HepG2 (cell line): ENCODE data around the gene HES7. TPM values are rescaled to one million over a fixed set of nuclear protein-coding genes. Genes with fewer than 3 reads are reported as not detected.
A peak's percentile ranks its signal among the peaks of the same experiment; 100 is the strongest.

ENCODE experiments used
- FOXP1 ChIP-seq, 2 experiments: fragments of 450-650 bp in 1 of 2; IDR thresholded peaks; 2 replicates each; pipeline ENCODE4 v1.6.1; 2017 to 2018; ENCODE audit warnings: antibody characterized with exemption in 1 of 2
- HOXD1 ChIP-seq: sonication (generic); formaldehyde crosslinking; IDR thresholded peaks from 2 replicates; pipeline ENCODE4 v1.5.0; 2020; ENCODE audit warnings: missing genetic modification reagents
- JUND ChIP-seq: sonication (generic); formaldehyde crosslinking; IDR thresholded peaks from 2 replicates; pipeline ENCODE4 v1.8.0; 2022; ENCODE audit warnings: mild to moderate bottlenecking, missing genetic modification reagents
- KDM4B ChIP-seq: sonication (generic); formaldehyde crosslinking; IDR thresholded peaks from 2 replicates; pipeline ENCODE4 v1.4.0; 2020; ENCODE audit warnings: missing genetic modification reagents
- RBM39 ChIP-seq: fragments of 200-400 bp; formaldehyde crosslinking; IDR thresholded peaks from one replicate; pipeline ENCODE4 v1.6.1; 2018; ENCODE audit warnings: antibody characterized with exemption, mild to moderate bottlenecking, low read depth, low read length; ENCODE audit not compliant: poor library complexity, severe bottlenecking
- REL ChIP-seq: sonication (generic); formaldehyde crosslinking; conservative IDR thresholded peaks from 2 replicates; pipeline ENCODE4 v1.8.0; 2022; ENCODE audit warnings: mild to moderate bottlenecking, missing genetic modification reagents, moderate library complexity
- RFX5 ChIP-seq: IDR thresholded peaks from 2 replicates; pipeline ENCODE4 v1.6.1; 2011; ENCODE audit warnings: low read depth, low read length, improper control_type of control experiment
- SKI ChIP-seq: fragments of 450-650 bp; IDR thresholded peaks from one replicate; pipeline ENCODE4 v1.6.1; 2018; ENCODE audit warnings: mild to moderate bottlenecking; ENCODE audit not compliant: partially characterized antibody
- SMAD9 ChIP-seq: sonication (generic); formaldehyde crosslinking; IDR thresholded peaks from 2 replicates; pipeline ENCODE4 v1.5.1; 2020; ENCODE audit warnings: mild to moderate bottlenecking, missing genetic modification reagents
- SRSF4 ChIP-seq: fragments of 200-400 bp; formaldehyde crosslinking; IDR thresholded peaks from one replicate; pipeline ENCODE4 v1.6.1; 2018; ENCODE audit warnings: mild to moderate bottlenecking, low read depth, low read length, moderate library complexity; ENCODE audit not compliant: poor library complexity, severe bottlenecking
- TAF15 ChIP-seq: fragments of 200-400 bp; formaldehyde crosslinking; IDR thresholded peaks from one replicate; pipeline ENCODE4 v1.6.1; 2018; ENCODE audit warnings: mild to moderate bottlenecking, low read depth, low read length; ENCODE audit not compliant: poor library complexity, severe bottlenecking
- ZBTB7B ChIP-seq: sonication (generic); formaldehyde crosslinking; IDR thresholded peaks from 2 replicates; pipeline ENCODE4 v1.4.0; 2020; ENCODE audit warnings: missing genetic modification reagents
- ZMAT3 ChIP-seq: sonication (generic); formaldehyde crosslinking; conservative IDR thresholded peaks from 2 replicates; pipeline ENCODE4 v1.7.0; 2021; ENCODE audit warnings: missing genetic modification reagents
- ZNF205 ChIP-seq: IDR thresholded peaks from 2 replicates; pipeline ENCODE4 v1.6.1; 2018; ENCODE audit warnings: missing biosample characterization, missing genetic modification reagents
- polyA plus RNA-seq, 8 experiments: library from polyadenylated mRNA; depleted of rRNA in 3 of 8; stranded (reverse) in 7 of 8; unstranded in 1 of 8; fragments of >200 nt; fragmentation: Illumina TruSeq in 4 of 8; extraction: Trizol in 4 of 8; gene quantifications; 2 replicates each; pipeline versions ENCODE4 v1.2.1 to v1.2.3, GENCODE V29; 2011 to 2016; ENCODE audit warnings: low read depth in 4 of 8, missing spikeins in 1 of 8, mixed read lengths in 1 of 8; ENCODE audit not compliant: insufficient read depth in 1 of 8
- total RNA-seq, 5 experiments: library from RNA; depleted of rRNA; stranded (reverse); fragments of >200 nt; fragmentation: Illumina TruSeq; extraction: Trizol; gene quantifications; 2 replicates each; pipeline ENCODE4 v1.2.3, GENCODE V29; 2016; ENCODE audit warnings: low read depth in 1 of 5
- TF ChIP-seq, protein P1 (sequence below): IDR thresholded peaks from 2 replicates; pipeline ENCODE4 v1.6.1; 2016; ENCODE audit warnings: mild to moderate bottlenecking, missing biosample characterization, missing genetic modification reagents
- TF ChIP-seq, protein P2 (sequence below): sonication (generic); formaldehyde crosslinking; IDR thresholded peaks from 2 replicates; pipeline ENCODE4 v1.4.0; 2020; ENCODE audit warnings: missing genetic modification reagents; ENCODE audit errors: not compliant biosample characterization
- TF ChIP-seq, protein P3 (sequence below): IDR thresholded peaks from 2 replicates; pipeline ENCODE4 v1.6.1; 2016
- TF ChIP-seq, protein P4 (sequence below): sonication (generic); formaldehyde crosslinking; IDR thresholded peaks from 2 replicates; pipeline ENCODE4 v1.8.0; 2022; ENCODE audit warnings: missing genetic modification reagents, low read depth, mild to moderate bottlenecking, borderline replicate concordance
- TF ChIP-seq, protein P5 (sequence below): sonication (generic); formaldehyde crosslinking; conservative IDR thresholded peaks from 2 replicates; pipeline ENCODE4 v1.4.0; 2020; ENCODE audit warnings: missing genetic modification reagents
- TF ChIP-seq, protein P6 (sequence below): sonication (generic); formaldehyde crosslinking; IDR thresholded peaks from 2 replicates; pipeline ENCODE4 v1.4.0; 2020; ENCODE audit warnings: mild to moderate bottlenecking, missing genetic modification reagents
- TF ChIP-seq, protein P7 (sequence below): sonication (generic); IDR thresholded peaks from 2 replicates; pipeline ENCODE4 v1.6.1; 2016; ENCODE audit warnings: low read depth, borderline replicate concordance

Gene HES7
- total and polyA plus RNA-seq, 2 of the 13 experiments (the other 11 are each of a cell fraction or from before 2014, with no cell fraction given): not detected

DNA sequence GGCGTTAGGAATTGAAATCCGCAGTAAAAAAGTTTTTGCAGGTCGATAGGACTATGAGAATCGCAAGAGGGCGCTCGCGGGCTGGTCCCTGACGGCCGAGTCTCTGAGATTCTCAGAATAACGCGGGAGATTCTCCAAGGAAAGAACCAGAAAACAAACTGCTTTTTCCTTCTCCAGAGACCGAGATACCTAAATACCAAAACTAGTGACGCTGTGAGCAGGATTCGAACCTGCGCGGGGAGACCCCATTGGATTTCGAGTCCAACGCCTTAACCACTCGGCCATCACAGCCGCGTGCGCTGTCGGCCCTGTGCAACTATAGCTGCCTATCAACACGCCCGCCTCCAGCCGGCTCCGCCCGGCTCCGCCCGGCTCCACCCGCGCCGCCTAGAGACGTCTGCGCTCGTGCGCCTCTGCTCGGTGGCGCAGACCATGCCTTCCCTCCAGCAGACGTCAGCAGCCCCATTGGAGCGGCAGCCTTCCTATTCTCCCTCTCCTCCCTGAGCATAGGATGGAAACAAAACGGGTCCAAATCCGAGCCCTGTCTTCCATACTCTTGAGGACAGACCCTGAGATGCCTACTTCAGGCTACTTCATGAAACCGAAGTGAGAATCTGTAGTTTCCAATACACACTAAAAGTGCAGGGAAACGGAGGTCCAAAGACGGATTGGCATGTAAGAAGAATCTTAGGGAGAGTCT lies 14.9 kb upstream of the HES7 start (continued):
- TF ChIP-seq HOXD1: no peak
- no peak for TF ChIP-seq SRSF4
- TF ChIP-seq, protein P1, sequence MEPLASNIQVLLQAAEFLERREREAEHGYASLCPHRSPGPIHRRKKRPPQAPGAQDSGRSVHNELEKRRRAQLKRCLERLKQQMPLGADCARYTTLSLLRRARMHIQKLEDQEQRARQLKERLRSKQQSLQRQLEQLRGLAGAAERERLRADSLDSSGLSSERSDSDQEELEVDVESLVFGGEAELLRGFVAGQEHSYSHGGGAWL (CRISPR knock-in tag): peak; percentile 45; the same call in 1 of the 2 replicates
- TF ChIP-seq, protein P2, sequence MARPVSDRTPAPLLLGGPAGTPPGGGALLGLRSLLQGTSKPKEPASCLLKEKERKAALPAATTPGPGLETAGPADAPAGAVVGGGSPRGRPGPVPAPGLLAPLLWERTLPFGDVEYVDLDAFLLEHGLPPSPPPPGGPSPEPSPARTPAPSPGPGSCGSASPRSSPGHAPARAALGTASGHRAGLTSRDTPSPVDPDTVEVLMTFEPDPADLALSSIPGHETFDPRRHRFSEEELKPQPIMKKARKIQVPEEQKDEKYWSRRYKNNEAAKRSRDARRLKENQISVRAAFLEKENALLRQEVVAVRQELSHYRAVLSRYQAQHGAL: no peak
- TF ChIP-seq JUND (CRISPR knock-in tag): no peak
- peak; percentile 77; the same call in 1 of the 2 replicates for TF ChIP-seq ZBTB7B
- TF ChIP-seq ZNF205 (CRISPR knock-in tag): 0 out of 2 replicates have a peak, but pooled peaks have one; percentile 50
- peak; percentile 93 for TF ChIP-seq SKI
- no peak for TF ChIP-seq FOXP1 (IDR thresholded peaks at IDR 0.05)
- TF ChIP-seq FOXP1 (CRISPR knock-in tag; IDR thresholded peaks at IDR 0.05): 0 out of 2 replicates have a peak, but pooled peaks have one; percentile 11
- TF ChIP-seq REL (CRISPR knock-in tag): no peak
- peak; percentile 92 for TF ChIP-seq KDM4B
- peak; percentile 96 for TF ChIP-seq RBM39
- TF ChIP-seq RFX5: no peak
- TF ChIP-seq, protein P3, sequence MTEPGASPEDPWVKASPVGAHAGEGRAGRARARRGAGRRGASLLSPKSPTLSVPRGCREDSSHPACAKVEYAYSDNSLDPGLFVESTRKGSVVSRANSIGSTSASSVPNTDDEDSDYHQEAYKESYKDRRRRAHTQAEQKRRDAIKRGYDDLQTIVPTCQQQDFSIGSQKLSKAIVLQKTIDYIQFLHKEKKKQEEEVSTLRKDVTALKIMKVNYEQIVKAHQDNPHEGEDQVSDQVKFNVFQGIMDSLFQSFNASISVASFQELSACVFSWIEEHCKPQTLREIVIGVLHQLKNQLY: no peak
- TF ChIP-seq TAF15: no peak
- TF ChIP-seq ZMAT3: peak; percentile 51; the same call in 1 of the 2 replicates
- TF ChIP-seq, protein P4, sequence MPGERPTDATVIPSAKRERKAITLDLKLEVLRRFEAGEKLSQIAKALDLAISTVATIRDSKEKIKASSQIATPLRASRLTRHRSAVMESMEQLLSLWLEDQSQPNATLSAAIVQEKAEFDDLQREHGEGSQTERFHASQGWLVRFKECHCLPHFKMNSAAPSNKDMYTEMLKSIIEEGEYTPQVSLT (CRISPR knock-in tag): 0 out of 2 replicates have a peak, but pooled peaks have one; percentile 24
- TF ChIP-seq, protein P5, sequence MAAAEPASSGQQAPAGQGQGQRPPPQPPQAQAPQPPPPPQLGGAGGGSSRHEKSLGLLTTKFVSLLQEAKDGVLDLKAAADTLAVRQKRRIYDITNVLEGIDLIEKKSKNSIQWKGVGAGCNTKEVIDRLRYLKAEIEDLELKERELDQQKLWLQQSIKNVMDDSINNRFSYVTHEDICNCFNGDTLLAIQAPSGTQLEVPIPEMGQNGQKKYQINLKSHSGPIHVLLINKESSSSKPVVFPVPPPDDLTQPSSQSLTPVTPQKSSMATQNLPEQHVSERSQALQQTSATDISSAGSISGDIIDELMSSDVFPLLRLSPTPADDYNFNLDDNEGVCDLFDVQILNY (CRISPR knock-in tag): no peak
- TF ChIP-seq, protein P6, sequence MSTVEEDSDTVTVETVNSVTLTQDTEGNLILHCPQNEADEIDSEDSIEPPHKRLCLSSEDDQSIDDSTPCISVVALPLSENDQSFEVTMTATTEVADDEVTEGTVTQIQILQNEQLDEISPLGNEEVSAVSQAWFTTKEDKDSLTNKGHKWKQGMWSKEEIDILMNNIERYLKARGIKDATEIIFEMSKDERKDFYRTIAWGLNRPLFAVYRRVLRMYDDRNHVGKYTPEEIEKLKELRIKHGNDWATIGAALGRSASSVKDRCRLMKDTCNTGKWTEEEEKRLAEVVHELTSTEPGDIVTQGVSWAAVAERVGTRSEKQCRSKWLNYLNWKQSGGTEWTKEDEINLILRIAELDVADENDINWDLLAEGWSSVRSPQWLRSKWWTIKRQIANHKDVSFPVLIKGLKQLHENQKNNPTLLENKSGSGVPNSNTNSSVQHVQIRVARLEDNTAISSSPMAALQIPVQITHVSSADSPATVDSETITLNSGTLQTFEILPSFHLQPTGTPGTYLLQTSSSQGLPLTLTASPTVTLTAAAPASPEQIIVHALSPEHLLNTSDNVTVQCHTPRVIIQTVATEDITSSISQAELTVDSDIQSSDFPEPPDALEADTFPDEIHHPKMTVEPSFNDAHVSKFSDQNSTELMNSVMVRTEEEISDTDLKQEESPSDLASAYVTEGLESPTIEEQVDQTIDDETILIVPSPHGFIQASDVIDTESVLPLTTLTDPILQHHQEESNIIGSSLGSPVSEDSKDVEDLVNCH (CRISPR knock-in tag): no peak
- no peak for TF ChIP-seq SMAD9
- TF ChIP-seq, protein P7, sequence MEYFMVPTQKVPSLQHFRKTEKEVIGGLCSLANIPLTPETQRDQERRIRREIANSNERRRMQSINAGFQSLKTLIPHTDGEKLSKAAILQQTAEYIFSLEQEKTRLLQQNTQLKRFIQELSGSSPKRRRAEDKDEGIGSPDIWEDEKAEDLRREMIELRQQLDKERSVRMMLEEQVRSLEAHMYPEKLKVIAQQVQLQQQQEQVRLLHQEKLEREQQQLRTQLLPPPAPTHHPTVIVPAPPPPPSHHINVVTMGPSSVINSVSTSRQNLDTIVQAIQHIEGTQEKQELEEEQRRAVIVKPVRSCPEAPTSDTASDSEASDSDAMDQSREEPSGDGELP: peak; percentile 32; the same call in 1 of the 2 replicates
